AG04449 (cell line): ENCODE data around the gene RAB11FIP3.

Experiments used
- CTCF ChIA-PET: fragments of 350-600 bp; formaldehyde crosslinking; extraction: SDS; loops from one replicate; lab custom pipeline; 2021; ENCODE audit warnings: antibody characterized with exemption; lab: Yijun Ruan, JAX
- POLR2A ChIA-PET: fragments of 400-600, 350-600 bp; formaldehyde crosslinking; extraction: SDS; loops from one replicate; lab custom pipeline; 2020; ENCODE audit warnings: antibody characterized with exemption, inconsistent platforms; lab: Yijun Ruan, JAX
- DNase-seq: peaks from one replicate; pipeline ENCODE4 v3.0.0-alpha.2; 2010; ENCODE audit warnings: low read depth, low spot score
- H3K4me3 ChIP-seq: 2 replicates; pipeline ENCODE4 v1.5.1; 2011; ENCODE audit warnings: low read depth, mild to moderate bottlenecking, control low read depth, low read length
- CTCF ChIP-seq: IDR thresholded peaks from one replicate; pipeline ENCODE4 v1.5.1; 2011; ENCODE audit warnings: mild to moderate bottlenecking, moderate library complexity, low read length, control low read depth, inconsistent platforms; ENCODE audit not compliant: insufficient read depth; ENCODE audit errors: missing control alignments

The RAB11FIP3 gene

GRCh38 chr16:543301-544164 is 118.1 kb downstream of the RAB11FIP3 start:
- H3K4me3 ChIP-seq, result no peak overlapping the region
- ChIA-PET POLR2A (no interaction called here), CTCF (interaction anchor here (1.0 to 1.6 kb wide), 2 partner anchors 11 to 42 kb away, joined by 3 to 7 read pairs; no protein-coding TSS in a partner anchor)
- no peak for DNase-seq
- no peak for TF ChIP-seq CTCF

GRCh38 chr16:544517-544916 is 119.1 kb downstream of the RAB11FIP3 start:
- DNase-seq, result no peak
- CTCF ChIA-PET, result interaction anchor here (1.0 to 1.6 kb wide), 2 partner anchors 10 to 41 kb away, joined by 3 to 7 read pairs; no protein-coding TSS in a partner anchor
- no peak for TF ChIP-seq CTCF
- no peak overlapping the region for H3K4me3 ChIP-seq
- POLR2A ChIA-PET, result no interaction called here

GRCh38 chr16:546909-547770 is 121.7 kb downstream of the RAB11FIP3 start:
- no peak overlapping the region for H3K4me3 ChIP-seq
- DNase-seq, result no peak
- ChIA-PET POLR2A (no interaction called here), CTCF (interaction anchor here (1.2 to 1.6 kb wide), 2 partner anchors 8 to 10 kb away, joined by 4 to 6 read pairs; no protein-coding TSS in a partner anchor)
- TF ChIP-seq CTCF, result peak; percentile 42

GRCh38 chr16:548586-548985 is 123.1 kb downstream of the RAB11FIP3 start:
- CTCF ChIA-PET, result interaction anchor here (1.6 kb wide), 1 partner anchor 10 kb away, joined by 4 read pairs; no protein-coding TSS in a partner anchor
- DNase-seq, result no peak
- POLR2A ChIA-PET, result no interaction called here
- TF ChIP-seq CTCF, result no peak
- H3K4me3 ChIP-seq, result no peak overlapping the region

GRCh38 chr16:549544-550263 is 124.3 kb downstream of the RAB11FIP3 start:
- H3K4me3 ChIP-seq, result no peak overlapping the region
- no peak for DNase-seq
- TF ChIP-seq CTCF, result no peak
- POLR2A ChIA-PET, result no interaction called here
- CTCF ChIA-PET, result interaction anchor here (1.5 kb wide), 1 partner anchor 20 kb away, joined by 3 read pairs; the partner anchor contains the start of gene PIGQ
